HEK293T (cell line): ENCODE data around the gene SCG5.

Source experiments
- CTCF ChIA-PET: fragments of 350-600 bp; formaldehyde crosslinking; extraction: SDS; loops from one replicate; lab custom pipeline; 2021; ENCODE audit warnings: antibody characterized with exemption, inconsistent platforms; lab: Yijun Ruan, JAX
- POLR2A ChIA-PET: fragments of 350-600 bp; formaldehyde crosslinking; extraction: SDS; loops from one replicate; lab custom pipeline; 2020; ENCODE audit warnings: antibody characterized with exemption, inconsistent platforms; lab: Yijun Ruan, JAX
- DNase-seq: peaks from one replicate; pipeline ENCODE4 v3.0.0; 2012; ENCODE audit warnings: mixed read lengths; ENCODE audit errors: extremely low spot score
- ARNT ChIP-seq: fragments of 450-650 bp; IDR thresholded peaks from 2 replicates; pipeline ENCODE4 v1.6.1; 2017; ENCODE audit warnings: mild to moderate bottlenecking
- BHLHE40 ChIP-seq: fragments of 450-650 bp; IDR thresholded peaks from 2 replicates; pipeline ENCODE4 v1.6.1; 2016; ENCODE audit warnings: mild to moderate bottlenecking, moderate library complexity, borderline replicate concordance
- CTBP1 ChIP-seq: fragments of 450-650 bp; IDR thresholded peaks from 2 replicates; pipeline ENCODE4 v1.6.1; 2016; ENCODE audit warnings: borderline replicate concordance
- ELF4 ChIP-seq: fragments of 450-650 bp; IDR thresholded peaks from 2 replicates; pipeline ENCODE4 v1.6.1; 2017; ENCODE audit warnings: antibody characterized with exemption
- FOXA1 ChIP-seq: fragments of 450-650 bp; IDR thresholded peaks from 2 replicates; pipeline ENCODE4 v1.6.1; 2016; ENCODE audit warnings: mild to moderate bottlenecking
- FOXK2 ChIP-seq: fragments of 450-650 bp; IDR thresholded peaks from 2 replicates; pipeline ENCODE4 v1.6.1; 2016; ENCODE audit warnings: mild to moderate bottlenecking
- FOXM1 ChIP-seq: fragments of 450-650 bp; IDR thresholded peaks from 2 replicates; pipeline ENCODE4 v1.6.1; 2017; ENCODE audit warnings: mild to moderate bottlenecking, borderline replicate concordance
- HDGF ChIP-seq: fragments of 450-650 bp; IDR thresholded peaks from 2 replicates; pipeline ENCODE4 v1.6.1; 2017; ENCODE audit warnings: antibody characterized with exemption, borderline replicate concordance
- L3MBTL2 ChIP-seq: fragments of 450-650 bp; conservative IDR thresholded peaks from 2 replicates; pipeline ENCODE4 v1.6.1; 2016; ENCODE audit warnings: mild to moderate bottlenecking
- LEF1 ChIP-seq: fragments of 450-650 bp; IDR thresholded peaks from 2 replicates; pipeline ENCODE4 v1.6.1; 2017; ENCODE audit warnings: mild to moderate bottlenecking, borderline replicate concordance
- NFRKB ChIP-seq: fragments of 450-650 bp; IDR thresholded peaks from 2 replicates; pipeline ENCODE4 v1.6.1; 2016; ENCODE audit warnings: mild to moderate bottlenecking, moderate library complexity
- PKNOX1 ChIP-seq: fragments of 450-650 bp; IDR thresholded peaks from 2 replicates; pipeline ENCODE4 v1.6.1; 2016
- SP1 ChIP-seq: fragments of 450-650 bp; IDR thresholded peaks from 2 replicates; pipeline ENCODE4 v1.6.1; 2017
- SUZ12 ChIP-seq: fragments of 450-650 bp; IDR thresholded peaks from 2 replicates; pipeline ENCODE4 v1.6.1; 2016; ENCODE audit warnings: mild to moderate bottlenecking
- TARDBP ChIP-seq: fragments of 450-650 bp; IDR thresholded peaks from 2 replicates; pipeline ENCODE4 v1.6.1; 2016
- ZNF384 ChIP-seq: fragments of 450-650 bp; IDR thresholded peaks from 2 replicates; pipeline ENCODE4 v1.6.1; 2016

SCG5 gene

GRCh38 chr15:32735989-32736700 is 94.6 kb downstream of the SCG5 start:
- ChIA-PET POLR2A (no interaction called here), CTCF (interaction anchor here (0.6 kb wide), 1 partner anchor 165 kb away, joined by 3 read pairs; no protein-coding TSS in a partner anchor)
- no peak for TF ChIP-seq BHLHE40
- TF ChIP-seq CTBP1, result no peak
- no peak for TF ChIP-seq SUZ12
- no peak for TF ChIP-seq LEF1
- TF ChIP-seq FOXA1, result no peak
- TF ChIP-seq ELF4, result no peak
- no peak for TF ChIP-seq ZNF384
- TF ChIP-seq SP1, result no peak
- TF ChIP-seq FOXK2, result no peak
- no peak for TF ChIP-seq PKNOX1
- no peak for TF ChIP-seq HDGF
- TF ChIP-seq ARNT, result no peak
- TF ChIP-seq NFRKB, result no peak
- TF ChIP-seq TARDBP, result no peak
- no peak for TF ChIP-seq L3MBTL2
- TF ChIP-seq FOXM1, result no peak
- DNase-seq, result no peak

GRCh38 chr15:32736701-32737061 is 95.2 kb downstream of the SCG5 start:
- ChIA-PET CTCF (no interaction called here), POLR2A (no interaction called here)

GRCh38 chr15:32737304-32737703 is 95.8 kb downstream of the SCG5 start:
- ChIA-PET POLR2A (no interaction called here), CTCF (no interaction called here)
- no peak for DNase-seq
- no peak for TF ChIP-seq BHLHE40
- TF ChIP-seq SP1, result no peak
- TF ChIP-seq ELF4, result no peak
- no peak for TF ChIP-seq CTBP1
- TF ChIP-seq SUZ12, result no peak
- no peak for TF ChIP-seq ZNF384
- no peak for TF ChIP-seq NFRKB
- no peak for TF ChIP-seq FOXK2
- no peak for TF ChIP-seq TARDBP
- TF ChIP-seq L3MBTL2, result no peak
- no peak for TF ChIP-seq PKNOX1
- no peak for TF ChIP-seq HDGF
- no peak for TF ChIP-seq FOXM1
- no peak for TF ChIP-seq FOXA1
- TF ChIP-seq LEF1, result no peak
- no peak for TF ChIP-seq ARNT

More at GRCh38 chr15:32736701-32737061, 95.2 kb downstream of the SCG5 start:
- no peak for DNase-seq
- TF ChIP-seq PKNOX1 (no peak), TARDBP (no peak), BHLHE40 (no peak), CTBP1 (no peak)

GRCh38 chr15:32738666-32739065 is 97.2 kb downstream of the SCG5 start:
- no peak for DNase-seq
- CTCF ChIA-PET, result no interaction called here
- POLR2A ChIA-PET, result no interaction called here
- TF ChIP-seq FOXK2 (no peak), FOXA1 (no peak), CTBP1 (no peak), NFRKB (no peak), BHLHE40 (no peak), FOXM1 (no peak), ZNF384 (no peak), SUZ12 (no peak), ELF4 (no peak), LEF1 (no peak)

- ChIA-PET POLR2A (no interaction called here), CTCF (no interaction called here)
- DNase-seq, result no peak
- no peak for TF ChIP-seq FOXA1
- no peak for TF ChIP-seq ELF4
- TF ChIP-seq SP1, result no peak
Observed at GRCh38 chr15:32739522-32740063, 98.1 kb downstream of the SCG5 start.

- no peak for DNase-seq
- POLR2A ChIA-PET, result no interaction called here
- CTCF ChIA-PET, result interaction anchor here (0.6 kb wide), 1 partner anchor 20 kb away, joined by 3 read pairs; no protein-coding TSS in a partner anchor
- TF ChIP-seq TARDBP (no peak), HDGF (no peak), CTBP1 (no peak)
Observed at GRCh38 chr15:32743411-32744140, 102.1 kb downstream of the SCG5 start.
